Stimulated activated CD4-positive, alpha-beta T cell treated with anti-CD3 and anti-CD28 coated beads, Interleukin-12 subunit alpha, Interleukin-12 subunit beta, amount 100 ng/mL, for 48 hours (primary cell): Measurements from ENCODE around the gene NR6A1.

Source experiments
- DNase-seq, 3 donors: peaks; one replicate each; pipeline ENCODE4 v3.0.0-alpha.2; 2020; ENCODE audit warnings: low read depth in 2 of 3, low spot score in 1 of 3

Gene NR6A1

DNA sequence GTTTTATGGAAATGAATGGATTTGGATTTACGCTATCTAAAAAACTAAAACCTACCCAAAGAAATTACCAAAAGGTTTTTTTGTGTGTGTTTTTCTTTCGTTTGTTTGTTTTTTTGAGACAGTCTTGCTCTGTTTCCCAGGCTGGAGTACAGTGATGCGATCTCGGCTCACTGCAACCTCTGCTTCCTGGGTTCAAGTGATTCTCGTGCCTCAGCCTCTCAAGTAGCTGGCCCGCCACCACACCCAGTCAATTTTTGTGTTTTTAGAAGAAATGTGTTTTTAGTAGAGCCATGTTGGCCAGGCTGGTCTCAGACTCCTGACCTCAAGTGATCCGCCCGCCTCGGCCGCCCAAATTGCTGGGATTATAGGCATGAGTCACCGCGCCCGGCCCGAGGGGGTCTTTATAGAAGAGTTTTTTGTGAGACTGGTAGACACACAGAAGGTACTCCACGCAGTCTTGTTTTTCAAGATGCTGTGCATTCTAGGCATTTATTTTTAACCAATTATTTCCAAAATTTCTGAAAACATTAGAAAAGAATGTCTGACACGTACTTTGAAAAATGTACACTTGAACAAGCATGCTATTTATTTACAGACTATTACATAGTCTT, 75.7 kb downstream of the NR6A1 start:
- DNase-seq = no peak

DNA sequence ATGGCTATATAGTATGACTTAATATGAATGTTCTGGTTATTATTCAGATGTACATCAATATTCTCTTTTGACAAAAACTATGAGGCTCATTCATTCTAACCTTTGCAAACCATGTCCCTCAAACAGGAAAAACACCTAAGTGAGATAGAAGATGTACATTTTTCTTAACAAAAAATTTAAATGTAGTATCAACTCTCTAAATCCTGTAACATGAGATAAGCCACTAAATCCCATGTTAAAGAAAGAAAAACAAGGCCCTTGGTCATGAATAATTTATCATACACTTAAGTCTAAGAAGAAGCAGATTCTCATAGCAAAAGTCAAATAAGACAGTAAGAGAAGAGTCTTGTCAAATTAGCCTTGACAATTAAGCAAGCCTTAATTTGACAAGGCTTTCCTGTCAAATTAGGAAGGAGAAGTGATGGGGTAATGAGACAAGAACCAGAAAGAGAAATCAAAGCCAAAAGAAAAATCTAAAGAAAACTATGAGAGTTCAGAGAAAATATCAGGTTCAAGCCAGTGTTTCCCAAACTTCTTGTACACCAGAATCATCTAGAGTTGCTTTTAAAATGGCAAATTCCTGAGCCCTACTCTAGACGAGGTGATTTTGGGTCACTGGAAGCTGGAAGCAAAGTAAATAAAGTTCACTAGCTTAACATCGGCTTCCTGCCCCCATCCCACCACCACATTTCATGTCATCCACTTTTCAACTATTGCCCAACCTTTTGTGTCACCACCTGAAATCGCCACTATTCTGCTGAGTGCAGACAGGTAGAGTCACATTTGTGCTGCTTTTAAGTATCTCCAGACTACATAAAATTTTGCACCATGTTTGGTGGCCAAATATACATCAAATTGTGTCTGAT, 76.5 kb downstream of the NR6A1 start:
- DNase-seq = no peak

DNA sequence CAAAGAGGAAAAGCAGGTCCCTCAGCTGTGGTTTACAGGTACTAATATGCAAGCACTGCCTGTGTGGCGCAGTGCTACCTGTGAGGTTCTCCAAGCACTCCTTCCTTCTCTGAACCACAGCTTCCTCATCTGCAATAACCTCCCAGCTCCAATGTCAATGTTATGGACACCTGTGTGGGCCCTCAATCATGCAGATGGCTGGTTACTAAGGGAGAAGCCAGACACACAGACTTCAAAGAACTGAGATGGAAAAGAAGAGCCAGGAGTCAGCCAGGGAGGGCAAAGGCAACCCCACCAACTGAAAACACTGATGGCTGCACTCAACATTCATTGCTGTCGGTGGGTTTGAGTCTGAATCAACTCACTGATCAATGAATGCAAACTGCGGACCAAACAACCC, 77.7 kb downstream of the NR6A1 start:
- DNase-seq = no peak

DNA sequence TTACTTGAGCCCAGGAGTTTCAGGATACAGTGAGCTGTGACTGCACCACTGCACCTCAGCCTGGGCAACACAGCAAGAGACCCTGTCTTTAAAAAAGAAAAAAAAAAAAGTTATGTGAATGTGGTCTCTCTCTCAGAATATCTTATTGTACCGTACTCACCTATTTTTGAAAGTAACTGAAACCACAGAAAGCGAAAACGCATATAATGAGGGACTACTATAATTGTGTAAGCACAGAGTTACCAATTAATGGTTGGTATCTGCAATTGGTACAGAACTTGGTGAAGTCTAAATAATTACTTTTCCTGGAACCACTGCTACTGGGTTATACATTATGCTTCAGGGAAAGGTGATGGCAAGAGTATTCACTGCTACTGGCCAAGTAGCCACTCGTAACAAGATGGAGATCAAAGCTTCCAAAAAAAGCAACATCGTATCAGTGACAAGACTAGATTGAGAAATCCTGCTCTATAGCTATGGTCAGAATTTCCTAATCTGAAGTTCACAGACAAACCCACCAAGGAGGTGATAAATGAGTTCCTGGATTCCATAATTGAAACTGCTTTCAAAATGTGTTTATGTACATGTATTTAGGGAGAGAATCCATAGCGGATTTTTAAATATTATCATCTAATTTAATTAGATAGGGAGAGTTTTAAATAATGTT, 82.7 kb downstream of the NR6A1 start:
- DNase-seq = no peak

DNA sequence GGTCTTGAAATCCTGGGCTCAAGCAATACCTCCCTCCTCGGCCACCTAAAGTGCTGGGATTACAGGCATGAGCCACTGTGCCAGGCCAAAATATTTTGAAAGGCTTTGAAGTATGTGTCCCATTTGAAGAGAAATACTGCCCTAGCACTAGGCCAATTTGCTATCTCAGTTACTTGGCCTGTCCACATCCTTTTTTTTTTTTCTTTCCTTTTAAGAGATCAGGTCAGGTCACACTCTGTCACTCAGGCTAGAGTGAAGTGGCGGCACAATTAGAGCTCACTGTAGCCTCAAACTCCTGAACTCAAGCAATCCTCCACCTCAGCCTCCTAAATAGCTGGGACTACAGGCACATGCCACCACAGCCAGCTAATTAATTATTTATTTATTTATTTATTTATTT, 84.2 kb downstream of the NR6A1 start:
- no peak for DNase-seq

DNA sequence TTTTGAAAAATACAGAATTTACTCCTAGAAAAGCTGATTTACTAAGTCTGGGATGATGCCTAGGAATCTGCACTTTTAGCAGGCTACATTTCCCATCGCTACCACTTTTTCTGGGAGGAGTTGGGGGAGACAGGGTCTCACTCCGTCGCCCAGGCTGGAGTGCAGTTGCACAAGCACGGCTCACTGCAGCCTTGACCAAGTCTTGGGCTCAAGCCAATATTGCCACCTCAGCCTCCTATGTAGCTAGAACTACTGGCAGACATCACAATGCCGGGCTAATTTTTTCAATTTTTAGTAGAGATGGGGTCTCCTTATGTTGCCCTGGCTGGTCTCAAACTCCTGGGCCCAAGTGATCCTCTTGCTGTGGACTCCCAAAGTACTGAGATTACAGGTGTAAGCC, 85.9 kb downstream of the NR6A1 start:
- DNase-seq = no peak

DNA sequence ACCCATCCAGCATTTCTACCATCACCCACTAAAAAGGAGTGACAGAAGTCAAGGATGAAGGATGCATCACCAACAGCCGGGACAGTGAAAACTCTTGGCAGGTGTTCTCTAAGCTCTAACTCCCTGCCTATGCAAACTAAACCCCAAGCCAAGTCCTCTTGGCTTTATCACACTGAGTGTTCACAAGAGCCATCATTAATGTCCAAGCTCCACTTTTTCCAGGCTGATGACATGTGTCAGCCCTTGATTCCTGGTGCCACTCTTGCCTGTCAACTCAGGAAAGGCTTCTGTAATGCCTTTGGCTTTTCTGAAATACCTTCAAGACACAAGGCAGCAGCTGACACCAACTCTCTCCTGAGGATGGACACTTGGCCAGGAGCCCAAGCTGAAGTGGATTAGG, 86.9 kb downstream of the NR6A1 start:
- DNase-seq = no peak

DNA sequence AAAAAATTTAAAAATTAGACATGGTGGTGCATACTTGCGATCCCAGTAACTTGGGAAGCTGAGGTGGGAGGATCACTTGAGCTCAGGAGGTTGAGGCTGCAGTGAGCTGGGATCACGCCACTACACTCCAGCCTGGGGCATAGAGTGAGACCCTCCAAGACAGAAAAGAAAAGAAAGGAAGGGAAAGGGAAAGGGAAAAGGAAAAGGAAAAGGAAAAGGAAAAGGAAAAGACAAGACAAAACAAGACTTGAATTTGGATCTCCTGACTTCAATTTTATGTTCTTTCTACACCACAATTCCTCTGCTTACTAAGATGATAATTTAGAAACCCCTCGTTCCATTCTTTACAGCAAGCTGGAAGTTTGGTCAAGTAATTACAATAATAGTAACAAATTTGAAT, 88.1 kb downstream of the NR6A1 start:
- no peak for DNase-seq

DNA sequence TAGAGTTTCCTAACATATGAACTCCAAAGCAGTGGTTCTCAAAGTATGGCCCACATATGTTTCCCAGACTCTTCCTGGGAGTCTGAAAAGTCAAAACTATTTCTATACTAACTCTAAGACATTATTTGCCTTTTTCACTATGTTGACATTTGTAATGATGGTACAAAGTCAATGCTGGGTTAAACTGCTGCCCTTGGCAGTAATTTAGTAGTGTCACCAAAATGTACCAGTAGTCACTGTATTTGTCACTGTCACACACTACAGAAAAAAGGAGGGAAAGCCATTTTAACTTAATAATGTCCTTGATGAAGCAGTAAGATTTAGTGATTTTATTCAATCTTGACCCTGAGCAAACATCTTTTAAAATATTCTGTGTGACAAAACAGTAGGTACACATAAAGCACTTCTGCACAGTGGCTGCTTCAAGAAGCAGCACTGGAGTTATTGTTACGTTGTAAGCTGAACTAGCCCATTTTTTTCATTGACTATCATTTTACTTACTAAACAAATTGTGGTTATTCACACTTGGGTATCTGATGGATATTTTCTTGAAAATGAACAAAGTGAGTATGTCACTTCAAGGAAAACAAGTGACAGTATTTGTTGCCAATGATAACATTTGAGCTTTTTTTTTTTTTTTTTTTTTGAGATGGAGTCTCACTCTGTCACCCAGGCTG, 90.3 kb downstream of the NR6A1 start:
- DNase-seq = no peak

DNA sequence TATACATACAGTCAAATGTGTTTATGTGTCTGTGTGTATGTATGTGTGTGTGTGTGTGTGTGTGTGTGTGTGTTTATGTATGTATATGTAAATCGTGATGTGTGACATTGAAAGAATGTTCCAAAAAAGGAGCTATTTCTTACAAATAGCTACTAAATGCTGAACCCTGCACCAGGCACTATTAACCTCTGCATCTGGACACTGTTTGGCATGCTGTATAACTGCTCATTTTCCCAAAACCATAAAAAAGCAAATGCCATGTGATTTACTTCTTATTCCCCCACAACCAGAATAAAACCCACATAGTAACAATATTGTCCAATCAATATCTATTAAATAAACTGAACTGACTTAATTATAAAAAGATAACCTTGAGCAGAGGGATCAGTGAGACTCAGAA, 91.1 kb downstream of the NR6A1 start:
- no peak for DNase-seq

DNA sequence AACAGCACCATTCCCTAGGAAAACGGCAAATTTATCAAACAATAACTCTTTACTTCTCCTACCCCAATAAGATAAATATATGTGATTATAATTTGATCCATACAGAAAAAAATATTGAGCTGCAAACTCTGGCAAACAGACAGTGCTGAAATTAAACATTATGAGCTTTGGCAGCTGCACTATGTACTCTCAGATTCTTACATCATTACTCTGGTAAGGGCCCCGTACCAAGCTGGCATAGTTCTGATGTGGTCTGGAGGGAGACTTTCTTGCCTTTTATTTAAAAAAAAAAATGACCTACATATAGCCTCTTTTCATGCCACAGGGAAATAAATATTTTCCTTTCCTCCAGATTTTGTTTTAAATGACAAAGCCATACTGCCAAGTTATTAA, 95.0 kb downstream of the NR6A1 start:
- no peak for DNase-seq

DNA sequence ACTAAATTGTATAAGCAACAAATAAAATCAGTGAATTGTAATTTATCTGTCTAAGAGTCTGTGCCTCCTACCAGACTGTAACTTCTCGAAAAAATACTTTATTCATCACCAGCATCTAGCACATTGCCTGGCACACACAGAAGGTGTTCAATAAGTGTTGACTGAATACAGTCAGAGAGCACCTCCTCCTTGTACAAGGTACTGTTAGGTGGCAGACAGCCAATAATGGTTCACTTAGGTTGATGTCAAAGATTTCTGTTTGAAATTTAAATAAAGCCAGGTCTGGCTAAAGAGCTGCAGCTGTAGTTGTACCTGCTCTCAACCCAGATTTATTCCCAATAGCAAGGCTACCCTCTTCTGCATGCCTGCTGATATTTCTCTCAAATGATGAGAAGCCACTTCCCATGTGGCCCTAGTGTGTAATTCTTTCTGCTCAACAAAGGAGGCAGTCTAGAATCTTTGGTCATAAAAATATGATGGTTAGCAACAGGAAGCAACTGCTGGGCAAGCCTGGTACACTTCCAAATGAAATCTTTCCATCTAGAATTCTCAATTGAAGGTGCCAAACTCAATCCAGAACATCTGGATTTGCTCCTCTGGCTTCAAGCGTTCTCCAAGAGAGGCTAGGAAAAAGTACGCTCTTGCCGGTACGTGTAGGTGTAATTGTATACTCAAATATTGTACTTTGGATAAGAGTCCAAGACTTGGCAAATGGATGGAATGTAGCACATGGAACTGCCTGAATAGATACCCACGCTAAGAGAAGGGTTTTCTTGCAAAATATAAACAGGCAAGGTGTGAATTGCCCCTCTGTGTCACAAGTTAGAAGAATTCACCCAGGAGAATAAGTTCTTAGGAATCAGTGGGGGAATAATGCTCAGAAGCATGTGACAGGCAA, 95.6 kb downstream of the NR6A1 start:
- no peak for DNase-seq

DNA sequence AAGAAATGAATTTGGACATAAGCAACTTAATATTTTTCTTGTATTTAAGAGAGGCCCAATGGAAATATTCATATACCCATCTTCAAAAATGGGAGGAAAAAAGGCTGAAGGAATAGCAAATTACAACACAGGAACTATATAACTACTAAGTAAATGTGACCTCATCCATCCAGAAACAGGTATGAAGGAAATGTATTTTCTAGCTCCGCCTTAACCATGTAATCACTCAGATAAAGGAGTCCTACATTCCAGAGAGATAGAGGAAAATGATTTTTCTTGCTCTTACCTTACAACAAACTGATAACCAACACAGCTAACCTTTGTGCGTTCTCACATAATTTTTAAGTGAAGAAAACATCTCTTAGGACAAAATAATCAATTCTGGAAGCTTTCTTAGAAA, 96.5 kb downstream of the NR6A1 start:
- no peak for DNase-seq

DNA sequence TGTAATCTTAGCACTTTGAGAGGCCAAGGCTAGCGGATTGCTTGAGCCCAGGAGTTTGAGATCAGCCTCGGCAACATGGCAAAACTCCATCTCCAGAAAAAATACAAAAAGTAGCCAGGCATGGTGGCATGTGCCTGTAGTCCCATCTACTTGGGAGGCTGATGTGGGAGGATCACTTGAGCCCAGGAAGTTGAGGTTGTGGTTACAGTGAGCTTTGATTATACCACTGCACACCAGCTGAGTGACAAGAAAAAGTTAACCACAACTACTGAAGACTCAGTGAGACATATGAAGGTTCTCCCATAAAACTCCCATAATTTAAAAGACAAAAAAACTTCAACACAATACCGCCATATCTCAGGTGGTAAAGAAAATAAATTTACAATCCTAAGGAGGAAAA, 98.0 kb downstream of the NR6A1 start:
- DNase-seq = no peak

DNA sequence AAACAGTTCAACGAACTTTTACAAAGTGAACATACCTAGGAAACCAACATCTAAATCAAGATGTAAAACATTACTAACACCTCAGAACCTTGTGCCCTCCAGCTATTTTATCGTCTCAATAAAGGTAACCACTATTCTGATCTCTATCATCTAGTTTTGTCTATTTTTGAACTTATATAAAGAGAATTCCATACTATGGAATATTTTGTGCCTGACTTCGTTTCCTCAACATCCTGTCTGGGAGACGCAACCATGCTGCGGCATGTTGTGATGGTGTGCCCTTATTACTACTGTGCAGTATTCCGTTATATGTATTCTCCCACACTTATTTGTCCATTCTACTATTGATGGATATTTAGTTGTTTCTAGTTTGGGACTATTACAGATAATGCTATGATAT, 99.2 kb downstream of the NR6A1 start:
- no peak for DNase-seq

DNA sequence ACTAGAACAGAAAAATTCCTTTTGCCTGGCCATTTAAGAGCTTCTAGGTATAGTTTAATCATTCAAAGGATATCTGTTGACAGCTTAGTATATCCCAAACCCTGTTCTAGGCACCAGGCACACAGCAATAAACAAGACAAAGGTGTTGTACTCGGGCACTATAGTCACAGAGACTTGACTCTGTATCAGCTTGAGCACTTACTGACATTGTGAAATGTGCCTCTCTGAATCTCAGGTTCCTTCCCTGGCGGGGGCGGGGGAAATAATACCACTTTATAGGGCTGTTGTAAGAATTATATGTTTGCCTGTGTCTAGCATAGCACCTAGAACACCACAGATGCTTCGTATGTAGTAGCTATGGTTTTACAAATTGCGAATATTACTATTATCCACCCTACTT, 104.5 kb downstream of the NR6A1 start:
- no peak for DNase-seq

DNA sequence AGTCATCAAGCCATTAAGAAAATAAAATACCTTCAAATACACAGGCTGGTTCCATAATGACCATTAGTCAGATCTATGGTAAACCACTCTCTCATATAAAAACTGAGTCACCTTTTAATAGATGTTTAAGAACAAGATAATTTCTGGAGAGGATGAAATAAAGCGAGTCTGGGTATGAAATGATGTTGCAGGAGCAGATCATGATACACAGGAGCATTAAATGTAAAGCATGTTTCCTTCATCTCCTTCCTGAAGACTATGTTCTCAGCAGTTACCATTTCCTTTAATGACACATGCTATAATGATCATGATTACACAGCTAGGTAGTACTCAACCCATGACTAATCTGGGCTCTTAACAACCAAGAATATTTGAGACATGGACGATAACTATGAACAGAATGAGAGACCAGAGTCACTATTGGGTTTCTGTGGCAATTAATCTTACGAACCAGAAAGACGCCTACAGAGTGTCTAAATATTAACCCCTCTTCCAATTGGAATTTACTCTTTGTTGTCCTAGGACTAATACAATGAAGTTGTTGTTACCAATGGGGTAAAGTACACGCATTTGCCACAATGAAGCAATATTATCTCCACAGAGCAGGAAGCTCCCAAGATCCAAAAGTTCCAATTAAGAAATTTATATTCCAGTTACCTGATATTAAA, 105.6 kb downstream of the NR6A1 start:
- DNase-seq = no peak

DNA sequence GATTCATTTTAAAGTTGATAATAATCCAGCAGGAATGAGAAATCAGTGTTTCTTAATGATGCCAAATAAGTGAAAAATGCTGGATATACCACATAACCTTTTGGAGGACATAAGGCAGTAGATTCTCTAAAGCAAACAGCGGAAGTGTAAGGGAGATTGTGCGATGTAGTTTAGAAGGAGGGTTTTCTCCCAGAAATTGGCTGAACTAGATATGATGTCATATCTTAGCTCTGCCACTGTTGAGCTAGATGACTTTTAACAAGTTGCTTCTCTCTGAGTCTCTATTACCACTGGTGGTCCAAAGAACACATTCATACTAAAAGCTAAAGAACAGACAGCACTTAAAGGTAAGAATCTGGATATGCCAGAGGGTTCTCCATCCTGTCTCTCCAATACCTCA, 107.0 kb downstream of the NR6A1 start:
- no peak for DNase-seq

DNA sequence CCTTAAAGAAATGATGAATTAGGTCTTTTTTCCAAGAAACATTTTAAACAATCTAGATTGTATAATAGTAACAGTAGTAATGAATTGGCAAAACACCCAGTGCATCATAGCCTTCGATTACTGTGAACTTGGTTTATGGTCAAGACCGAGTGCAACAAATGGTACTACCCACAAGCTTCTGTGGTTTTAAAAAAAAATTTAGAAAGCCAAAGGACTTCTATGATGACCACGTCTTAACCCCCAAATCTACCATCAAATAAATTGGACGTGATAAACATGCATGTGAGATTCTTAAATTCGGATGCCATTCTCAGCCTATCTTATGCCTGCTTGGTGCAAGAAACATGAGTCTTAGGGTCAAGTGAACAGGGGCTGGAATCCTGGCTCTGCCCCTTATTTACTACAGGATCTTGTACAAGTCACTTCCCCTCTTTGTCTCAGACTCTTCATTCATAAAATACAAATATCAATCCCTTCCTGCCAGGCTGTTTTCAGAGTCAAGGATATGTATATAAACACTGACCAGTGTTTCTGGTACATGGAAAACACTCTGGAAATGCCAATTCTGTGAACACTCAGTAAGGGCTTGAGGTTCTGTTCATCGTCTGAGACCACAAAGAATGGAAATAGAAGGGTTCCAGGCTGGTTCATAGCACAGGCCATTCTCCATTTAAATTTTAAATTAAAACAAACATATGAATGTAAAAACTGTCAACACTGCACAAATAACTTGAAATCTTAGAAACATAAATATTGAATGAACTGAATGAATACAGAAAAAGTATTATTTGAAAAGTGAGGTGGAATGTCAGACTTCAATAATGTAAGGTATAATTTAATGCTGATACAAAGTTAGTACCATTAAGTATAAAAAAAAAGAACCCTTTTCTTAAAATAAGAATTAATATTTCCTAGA, 107.8 kb downstream of the NR6A1 start:
- no peak for DNase-seq
